Embryonic facial prominence (tissue), 1 donor: Measurements from ENCODE around the gene LFNG.

Experiments used
- DNase-seq: peaks from one replicate; pipeline ENCODE4 v3.0.0-alpha.2; 2016; ENCODE audit errors: extremely low spot score

Gene LFNG

GRCh38 chr7:2519119-2519930 lies at the start of gene LFNG:
Gene LFNG, plus strand, starts transcription at chr7:2519774. Its CDS starts 88 bp downstream, at chr7:2519862.
- peak; percentile 61 for DNase-seq

DNA sequence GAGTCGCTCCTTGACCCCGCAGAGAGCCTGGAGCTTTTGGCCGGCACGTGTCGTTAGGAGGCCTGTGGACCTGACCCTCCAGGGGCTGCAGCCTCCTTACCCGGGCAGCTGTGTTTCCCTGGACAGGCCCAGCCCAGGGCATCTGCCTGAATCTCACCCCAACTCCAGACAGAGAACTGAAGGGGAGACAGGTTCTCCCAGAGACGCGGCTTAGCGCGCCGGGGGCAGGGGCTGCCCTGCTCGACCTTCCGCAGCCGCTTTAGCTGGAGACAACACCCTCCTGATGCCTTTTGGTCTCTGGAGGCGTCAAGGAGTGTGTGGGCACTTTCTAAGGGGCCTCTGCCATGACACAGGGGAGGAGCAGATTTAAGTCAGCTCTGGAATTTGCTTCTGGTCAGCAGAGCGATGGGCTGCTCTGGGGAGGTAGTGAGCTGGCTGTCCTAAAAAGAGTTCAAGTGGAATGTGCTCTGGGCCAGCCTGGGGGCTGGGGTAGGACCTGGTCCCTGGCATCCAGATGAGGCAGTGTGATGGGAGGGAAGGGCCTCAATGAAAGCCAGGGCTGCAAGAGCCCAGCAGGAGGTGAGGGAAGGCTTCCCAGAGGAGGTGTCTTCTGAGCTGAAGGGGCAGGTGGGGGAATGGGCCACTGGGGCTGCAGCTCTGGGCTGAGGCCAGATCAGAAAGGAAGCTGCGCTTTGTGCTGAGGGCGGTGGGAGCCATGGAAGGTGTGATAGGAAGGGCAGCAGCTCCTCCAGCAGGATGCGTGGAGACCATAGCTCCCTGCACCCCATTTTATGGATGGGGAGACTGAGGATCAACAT lies 49.2 kb upstream of the LFNG start:
- no peak for DNase-seq

DNA sequence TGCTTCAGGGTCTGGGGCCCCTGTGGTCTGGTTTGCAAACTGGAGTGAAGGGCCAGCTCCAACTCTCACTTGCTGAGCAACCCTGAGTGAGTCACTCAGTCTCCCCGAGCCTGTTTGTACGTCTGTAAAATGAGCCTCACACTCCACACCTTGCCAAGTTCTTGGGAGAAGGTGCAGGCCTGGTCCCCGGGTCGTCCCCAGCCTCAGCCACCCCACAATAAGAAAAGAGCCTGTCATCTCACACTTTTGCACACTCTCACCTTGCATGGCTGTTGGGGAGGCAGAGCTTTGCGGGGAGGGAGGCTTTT lies 48.6 kb upstream of the LFNG start:
- no peak for DNase-seq

- no peak for DNase-seq
These were observed 48.2 kb upstream of the LFNG start for GRCh38 chr7:2471396-2471795.

- no peak for DNase-seq
These were observed 46.8 kb upstream of the LFNG start for GRCh38 chr7:2472739-2473138.

DNA sequence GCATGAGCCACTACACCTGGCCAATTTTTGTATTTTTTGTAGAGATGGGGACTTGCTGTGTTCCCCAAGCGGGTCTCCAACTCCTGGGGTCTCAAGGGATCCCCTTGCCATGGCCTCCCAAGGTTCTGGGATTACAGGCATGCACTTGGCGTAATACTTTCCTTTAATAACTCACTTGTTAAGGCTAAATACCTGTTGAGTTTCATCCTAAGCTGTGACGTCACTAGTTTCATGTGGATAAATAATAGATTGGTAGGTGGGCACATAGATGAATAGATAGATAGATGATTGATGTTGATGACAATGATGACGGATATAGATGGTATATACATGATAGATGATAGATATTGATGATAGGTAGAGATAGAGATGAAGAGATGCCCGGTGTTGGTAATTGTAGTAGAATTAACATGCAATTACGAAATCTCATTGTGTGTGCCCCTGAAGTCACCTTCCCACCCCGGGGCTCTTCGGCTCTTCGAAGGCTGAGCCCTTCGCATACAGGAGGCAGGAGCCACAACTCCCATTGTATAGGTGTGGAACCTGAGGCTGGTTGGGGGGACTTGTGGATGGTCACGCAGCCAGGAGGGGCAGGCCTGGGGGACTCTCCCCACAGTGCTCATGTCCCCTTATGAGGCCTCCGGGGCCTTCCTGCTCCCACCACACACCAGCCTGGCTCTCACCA lies 45.9 kb upstream of the LFNG start:
- no peak for DNase-seq

GRCh38 chr7:2474224-2474623 lies 45.4 kb upstream of the LFNG start:
- DNase-seq: no peak

- no peak for DNase-seq
These were observed 44.5 kb upstream of the LFNG start for GRCh38 chr7:2474813-2475677.

DNA sequence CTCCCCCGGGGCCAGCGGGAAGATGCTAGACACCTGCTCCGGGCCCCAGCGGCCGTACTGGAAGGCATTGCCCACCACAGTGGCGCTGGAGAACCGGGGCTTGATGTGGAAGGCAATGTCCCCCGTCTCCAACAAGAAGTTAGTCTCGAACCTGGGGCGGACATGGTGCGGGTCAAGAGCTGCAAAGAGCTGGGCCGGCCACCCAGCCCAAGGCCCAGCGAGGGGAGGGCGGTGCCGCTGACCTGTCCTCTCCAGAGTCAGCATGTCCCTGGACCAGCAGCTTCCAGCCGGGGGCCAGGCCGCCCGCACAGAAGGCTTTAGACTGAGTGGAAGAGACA lies 43.9 kb upstream of the LFNG start:
- no peak for DNase-seq

DNA sequence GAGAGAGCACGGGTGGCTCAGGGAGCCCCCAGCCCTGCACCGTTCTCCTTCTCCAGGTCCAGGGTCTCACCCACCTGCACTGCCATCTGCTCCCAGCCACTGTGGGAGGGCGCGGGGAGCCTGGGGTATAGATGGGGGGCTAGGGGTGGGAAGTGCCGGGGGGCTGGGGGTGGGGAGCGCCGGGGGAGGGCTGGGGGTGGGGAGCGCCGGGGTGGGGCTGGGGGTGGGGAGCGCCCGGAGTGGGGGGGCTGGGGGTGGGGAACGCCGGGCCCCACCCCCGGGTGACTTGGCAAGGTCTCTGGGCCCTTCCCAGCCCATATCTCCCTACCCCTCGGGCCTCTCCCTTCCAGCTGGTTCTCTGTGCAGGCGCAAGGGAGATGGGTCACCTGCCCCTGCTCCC lies 43.3 kb upstream of the LFNG start, which contains the start of gene GRIFIN:
Gene GRIFIN (minus strand): TSS at position 101 of the 400 bp plus-strand sequence. CDS start 15 bp downstream, at position 86.
- no peak for DNase-seq

GRCh38 chr7:2476776-2477446 lies 42.7 kb upstream of the LFNG start:
- no peak for DNase-seq

DNA sequence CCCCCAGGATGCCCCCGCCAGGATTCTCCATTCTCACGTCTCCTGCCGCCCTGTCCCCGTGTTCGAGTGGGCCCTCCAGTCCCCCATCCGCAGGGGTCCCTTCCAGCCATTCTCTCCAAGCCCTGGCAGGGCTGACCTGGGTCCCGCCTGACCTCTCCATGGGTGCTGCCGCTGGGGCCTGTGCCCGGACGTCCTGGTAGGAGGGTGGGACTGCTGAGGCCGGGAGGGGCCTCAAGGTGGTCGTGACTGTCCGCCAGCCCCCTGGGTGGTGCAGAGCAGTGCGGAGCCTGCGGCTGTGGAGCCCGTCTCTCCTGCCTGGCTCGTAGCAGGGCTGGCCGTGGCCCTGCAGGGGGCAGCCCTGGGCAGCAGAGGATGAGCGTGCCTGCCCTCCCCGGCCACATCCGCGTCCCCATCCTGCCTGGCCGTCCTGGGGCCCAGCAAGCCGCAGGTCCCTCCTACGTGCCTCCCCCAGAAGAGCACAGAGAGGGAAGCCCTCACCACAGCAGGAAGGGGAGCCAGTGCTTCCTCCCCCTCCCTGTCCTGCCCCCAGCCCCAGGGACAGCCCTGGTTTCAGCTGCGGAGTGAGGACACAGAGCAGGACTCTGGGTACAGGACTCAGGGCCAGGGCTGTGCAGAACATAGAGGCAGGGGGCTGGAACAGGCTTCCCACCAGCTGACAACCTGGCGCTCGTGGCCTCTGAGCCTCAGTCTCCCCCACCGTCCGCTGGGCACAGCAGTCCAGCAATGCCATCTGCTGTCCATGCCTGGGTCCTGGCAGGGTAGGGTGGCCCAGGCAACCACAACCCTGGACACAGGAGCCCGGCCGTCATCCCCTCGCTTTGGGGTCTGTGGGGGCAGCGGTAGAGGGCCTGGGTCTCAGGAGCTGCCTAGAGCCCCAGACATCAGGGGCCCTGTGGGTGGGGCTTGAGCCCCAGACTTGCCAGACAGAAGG lies 41.9 kb upstream of the LFNG start:
- DNase-seq: no peak

GRCh38 chr7:2478399-2478785 lies 41.2 kb upstream of the LFNG start:
- no peak for DNase-seq

GRCh38 chr7:2478800-2479199 lies 40.8 kb upstream of the LFNG start:
- DNase-seq: no peak

GRCh38 chr7:2479276-2480069 lies 40.1 kb upstream of the LFNG start:
- no peak for DNase-seq

GRCh38 chr7:2480070-2480408 lies 39.5 kb upstream of the LFNG start:
- DNase-seq: no peak

DNA sequence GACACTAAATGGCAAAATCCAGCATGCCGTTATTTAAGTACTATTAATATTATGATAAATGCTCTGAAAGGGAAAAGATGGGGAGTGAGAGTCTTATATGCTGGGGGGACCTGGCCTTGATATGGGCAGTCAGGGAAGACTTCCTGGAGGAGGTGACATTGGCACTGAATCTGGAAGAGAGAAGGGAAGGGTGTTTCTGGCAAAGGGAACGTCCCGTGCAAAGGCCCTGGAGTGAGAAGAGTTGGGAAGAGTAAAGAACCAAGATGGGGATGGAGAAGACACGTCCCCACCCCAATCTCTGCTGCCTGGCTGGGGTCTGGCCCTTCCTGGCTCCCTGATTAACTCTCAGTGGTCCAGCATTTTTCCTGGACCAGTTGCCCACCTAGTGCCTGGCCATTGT lies 38.4 kb upstream of the LFNG start:
- no peak for DNase-seq

DNA sequence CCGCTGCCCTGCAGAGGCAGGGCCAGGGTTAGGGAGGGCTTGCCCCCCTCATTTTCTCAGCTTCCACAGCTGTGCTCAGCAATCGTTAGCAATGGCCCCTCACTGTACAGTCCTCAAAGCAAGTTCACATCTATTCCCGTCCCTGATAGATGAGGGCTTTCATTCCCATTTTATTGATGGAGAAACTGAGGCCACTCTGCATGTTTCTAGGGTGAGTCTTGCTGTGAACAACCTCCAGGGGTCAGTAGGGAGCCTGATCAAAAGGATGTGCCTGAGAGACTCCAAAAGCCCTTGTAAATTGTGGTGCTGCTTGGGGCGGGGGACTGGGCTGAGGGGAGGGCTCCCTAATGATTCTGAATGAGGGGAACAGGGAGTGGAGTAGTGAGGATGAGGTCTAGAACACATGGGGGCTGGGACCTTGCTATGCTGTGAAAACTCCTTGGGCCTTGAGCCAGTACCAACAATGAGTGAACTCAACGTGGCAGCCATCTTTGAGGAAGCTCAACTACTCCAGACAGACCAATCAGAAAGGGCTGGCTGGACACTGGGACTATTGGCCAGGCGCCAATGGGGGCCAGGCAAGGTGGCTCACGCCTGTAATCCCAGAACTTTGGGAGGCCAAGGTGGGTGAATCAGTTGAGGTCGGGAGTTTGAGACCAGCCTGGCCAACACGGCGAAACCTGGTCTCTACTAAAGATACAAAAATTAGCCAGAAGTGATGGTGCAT lies 36.7 kb upstream of the LFNG start:
- DNase-seq: no peak

GRCh38 chr7:2483494-2483893 lies 36.1 kb upstream of the LFNG start:
- DNase-seq: no peak
